ENCODE measurements around the gene FYN. TPM values are rescaled to one million over a fixed set of nuclear protein-coding genes. Genes with fewer than 3 reads are reported as not detected.

FYN gene
- polyA plus RNA-seq, 1 experiment = 55.1 TPM

DNA sequence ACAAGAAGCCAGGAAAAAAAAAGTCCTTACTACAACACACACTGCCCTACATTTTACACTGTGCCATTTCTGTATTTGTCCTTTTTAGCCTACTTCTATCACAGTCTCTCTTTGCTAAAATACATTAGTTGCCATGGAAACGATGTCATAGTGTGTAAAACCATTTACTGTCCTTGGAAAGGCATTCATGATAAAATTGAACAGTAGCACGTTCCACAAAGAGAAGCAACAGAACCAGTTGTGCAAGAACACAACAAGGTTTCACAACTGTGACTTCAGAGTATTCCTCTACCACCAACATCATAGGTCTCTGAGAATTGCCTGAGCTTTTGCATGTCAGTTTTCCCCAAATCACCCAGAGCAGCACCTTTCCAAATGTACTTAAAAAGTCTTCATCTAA lies 20.5 kb downstream of the FYN start:
- DNase-seq (ENCODE audit: low read depth) = peak; percentile 39
- CTCF ChIA-PET = interaction anchor here (1.4 kb wide), 1 partner anchor 107 kb away, joined by 3 read pairs; no protein-coding TSS in a partner anchor

DNA sequence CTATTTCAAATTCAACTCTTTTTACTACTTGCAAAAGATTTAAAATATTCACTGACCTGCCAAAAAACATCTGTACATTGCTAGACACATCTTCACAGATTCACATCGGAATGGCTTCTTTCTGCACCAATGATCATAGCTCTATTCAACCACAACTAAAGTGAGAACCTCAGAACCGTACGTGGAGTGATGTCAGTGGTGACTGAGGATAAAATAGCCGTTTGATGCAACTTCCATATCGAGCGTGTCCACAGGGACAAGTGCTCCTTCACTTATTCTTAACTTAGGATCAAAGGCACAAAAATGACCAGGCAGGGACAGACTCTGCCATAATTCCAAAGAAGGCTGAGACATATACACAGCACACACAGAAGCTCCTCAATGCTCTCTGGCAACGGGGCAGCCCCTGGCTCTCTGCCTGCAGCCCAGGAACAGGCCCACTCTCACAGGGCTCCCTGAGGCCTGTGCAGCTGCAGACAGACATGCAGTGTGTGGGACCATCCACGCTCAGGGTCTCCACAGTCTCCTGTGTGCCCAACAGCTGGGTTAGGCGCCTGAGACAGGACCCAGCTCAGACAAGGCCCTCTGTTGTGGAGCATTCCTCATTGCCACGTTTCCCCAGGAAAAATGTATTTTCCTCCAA lies 22.8 kb downstream of the FYN start:
- no peak for TF ChIP-seq CTCF (IDR thresholded peaks at IDR 0.05; ENCODE audit: insufficient read depth, low read depth, low read length)
- no peak for DNase-seq (ENCODE audit: low read depth)
- POLR2A ChIA-PET = no interaction called here
- Histone ChIP-seq H3K27me3 (ENCODE audit: control insufficient read depth, insufficient read depth, low read length) (no peaks in the 10 kb centered on the region), H3K4me3 (ENCODE audit: low read depth, low read length) (no peak overlapping the region), H3K36me3 (ENCODE audit: control insufficient read depth, insufficient read depth, low read length) (0 out of 2 replicates have a peak, but pooled peaks cover 3% of the 10 kb centered on the region)
- CTCF ChIA-PET = interaction anchor here (0.5 to 1.0 kb wide), 2 partner anchors 21 to 129 kb away, joined by 3 to 4 read pairs; no protein-coding TSS in a partner anchor

More for the DNA sequence above, 20.5 kb downstream of the FYN start:
- no peaks in the 10 kb centered on the region for H3K27me3 ChIP-seq (ENCODE audit: control insufficient read depth, insufficient read depth, low read length)
- TF ChIP-seq CTCF (IDR thresholded peaks at IDR 0.05; ENCODE audit: insufficient read depth, low read depth, low read length) = no peak
- POLR2A ChIA-PET = no interaction called here
- no peak overlapping the region for H3K4me3 ChIP-seq (ENCODE audit: low read depth, low read length)
- H3K36me3 ChIP-seq (ENCODE audit: control insufficient read depth, insufficient read depth, low read length) = 0 out of 2 replicates have a peak, but pooled peaks cover 3% of the 10 kb centered on the region

- no peak for DNase-seq (ENCODE audit: low read depth)
- CTCF ChIA-PET = no interaction called here
- POLR2A ChIA-PET = no interaction called here
- Histone ChIP-seq H3K4me3 (ENCODE audit: low read depth, low read length) (no peak overlapping the region), H3K27me3 (ENCODE audit: control insufficient read depth, insufficient read depth, low read length) (no peaks in the 10 kb centered on the region), H3K36me3 (ENCODE audit: control insufficient read depth, insufficient read depth, low read length) (0 out of 2 replicates have a peak, but pooled peaks cover 3% of the 10 kb centered on the region)
- TF ChIP-seq CTCF (IDR thresholded peaks at IDR 0.05; ENCODE audit: insufficient read depth, low read depth, low read length) = no peak
Measured at GRCh38 chr6:111849298-111849697, 24.0 kb downstream of the FYN start.

GRCh38 chr6:111848262-111848812 lies 24.9 kb downstream of the FYN start:
- no peak for DNase-seq (ENCODE audit: low read depth)
- Histone ChIP-seq H3K36me3 (ENCODE audit: control insufficient read depth, insufficient read depth, low read length) (0 out of 2 replicates have a peak, but pooled peaks cover 3% of the 10 kb centered on the region), H3K4me3 (ENCODE audit: low read depth, low read length) (no peak overlapping the region), H3K27me3 (ENCODE audit: control insufficient read depth, insufficient read depth, low read length) (no peaks in the 10 kb centered on the region)
- no peak for TF ChIP-seq CTCF (IDR thresholded peaks at IDR 0.05; ENCODE audit: insufficient read depth, low read depth, low read length)
- CTCF ChIA-PET = no interaction called here
- POLR2A ChIA-PET = no interaction called here

- no peak for DNase-seq (ENCODE audit: low read depth)
- ChIA-PET CTCF (interaction anchor here (0.7 kb wide), 1 partner anchor 133 kb away, joined by 3 read pairs; no protein-coding TSS in a partner anchor), POLR2A (no interaction called here)
- H3K4me3 ChIP-seq (ENCODE audit: low read depth, low read length) = no peak overlapping the region
- H3K36me3 ChIP-seq (ENCODE audit: control insufficient read depth, insufficient read depth, low read length) = 0 out of 2 replicates have a peak, but pooled peaks cover 3% of the 10 kb centered on the region
- TF ChIP-seq CTCF (IDR thresholded peaks at IDR 0.05; ENCODE audit: insufficient read depth, low read depth, low read length) = no peak
- no peaks in the 10 kb centered on the region for H3K27me3 ChIP-seq (ENCODE audit: control insufficient read depth, insufficient read depth, low read length)
Measured at GRCh38 chr6:111846492-111847409, 26.5 kb downstream of the FYN start.

All from BJ (cell line).